Measurements from ENCODE around the gene CEP112.

GRCh38 chr17:66165537-66166123 lies 26.3 kb downstream of the CEP112 start:
- TF ChIP-seq CTCF (IDR thresholded peaks at IDR 0.05) (peak; percentile 71 to 77 (median 74)), POLR2A (IDR thresholded peaks at IDR 0.05) (no peak)

Measured in testis (tissue), 2 donors.